ENCODE data around the gene DAB1.

DAB1 gene

DNA sequence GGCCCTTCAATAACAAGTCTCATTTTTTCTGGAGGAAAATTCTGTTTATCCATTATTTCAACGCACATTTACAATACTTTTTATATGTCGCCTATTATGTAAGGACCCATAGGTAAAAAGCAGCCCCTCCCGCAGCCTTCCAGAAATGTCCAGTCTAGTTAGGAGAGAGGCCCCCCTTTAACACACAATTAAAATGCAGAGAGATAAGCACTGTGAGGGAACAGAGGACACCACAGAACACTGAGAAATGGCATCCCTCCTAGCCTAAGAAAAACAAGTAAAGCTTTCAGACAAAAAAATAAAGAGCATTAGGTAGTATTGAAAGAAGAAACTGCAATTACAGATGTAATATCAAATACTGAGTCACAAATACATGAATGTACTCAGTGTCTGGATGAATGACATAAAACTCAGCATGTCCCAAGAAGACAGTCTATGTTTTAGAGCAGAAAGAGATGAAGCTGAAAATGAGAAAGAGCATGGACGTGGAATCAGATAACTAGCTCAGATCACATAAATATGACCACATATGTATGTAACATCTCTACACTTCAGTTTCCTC, 62.9 kb downstream of the DAB1 start:
- TF ChIP-seq, protein P1, sequence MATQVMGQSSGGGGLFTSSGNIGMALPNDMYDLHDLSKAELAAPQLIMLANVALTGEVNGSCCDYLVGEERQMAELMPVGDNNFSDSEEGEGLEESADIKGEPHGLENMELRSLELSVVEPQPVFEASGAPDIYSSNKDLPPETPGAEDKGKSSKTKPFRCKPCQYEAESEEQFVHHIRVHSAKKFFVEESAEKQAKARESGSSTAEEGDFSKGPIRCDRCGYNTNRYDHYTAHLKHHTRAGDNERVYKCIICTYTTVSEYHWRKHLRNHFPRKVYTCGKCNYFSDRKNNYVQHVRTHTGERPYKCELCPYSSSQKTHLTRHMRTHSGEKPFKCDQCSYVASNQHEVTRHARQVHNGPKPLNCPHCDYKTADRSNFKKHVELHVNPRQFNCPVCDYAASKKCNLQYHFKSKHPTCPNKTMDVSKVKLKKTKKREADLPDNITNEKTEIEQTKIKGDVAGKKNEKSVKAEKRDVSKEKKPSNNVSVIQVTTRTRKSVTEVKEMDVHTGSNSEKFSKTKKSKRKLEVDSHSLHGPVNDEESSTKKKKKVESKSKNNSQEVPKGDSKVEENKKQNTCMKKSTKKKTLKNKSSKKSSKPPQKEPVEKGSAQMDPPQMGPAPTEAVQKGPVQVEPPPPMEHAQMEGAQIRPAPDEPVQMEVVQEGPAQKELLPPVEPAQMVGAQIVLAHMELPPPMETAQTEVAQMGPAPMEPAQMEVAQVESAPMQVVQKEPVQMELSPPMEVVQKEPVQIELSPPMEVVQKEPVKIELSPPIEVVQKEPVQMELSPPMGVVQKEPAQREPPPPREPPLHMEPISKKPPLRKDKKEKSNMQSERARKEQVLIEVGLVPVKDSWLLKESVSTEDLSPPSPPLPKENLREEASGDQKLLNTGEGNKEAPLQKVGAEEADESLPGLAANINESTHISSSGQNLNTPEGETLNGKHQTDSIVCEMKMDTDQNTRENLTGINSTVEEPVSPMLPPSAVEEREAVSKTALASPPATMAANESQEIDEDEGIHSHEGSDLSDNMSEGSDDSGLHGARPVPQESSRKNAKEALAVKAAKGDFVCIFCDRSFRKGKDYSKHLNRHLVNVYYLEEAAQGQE (IDR thresholded peaks at IDR 0.05; ENCODE audit: insufficient replicate concordance, low read depth) = no peak
- TF ChIP-seq POLR2AphosphoS5 (IDR thresholded peaks at IDR 0.05; ENCODE audit: low read depth) = no peak
- no peak for TF ChIP-seq GABPA (IDR thresholded peaks at IDR 0.05; ENCODE audit: low read depth)
- no peak for TF ChIP-seq SPI1 (IDR thresholded peaks at IDR 0.05; ENCODE audit: borderline replicate concordance, low read depth)
- TF ChIP-seq, protein P2, sequence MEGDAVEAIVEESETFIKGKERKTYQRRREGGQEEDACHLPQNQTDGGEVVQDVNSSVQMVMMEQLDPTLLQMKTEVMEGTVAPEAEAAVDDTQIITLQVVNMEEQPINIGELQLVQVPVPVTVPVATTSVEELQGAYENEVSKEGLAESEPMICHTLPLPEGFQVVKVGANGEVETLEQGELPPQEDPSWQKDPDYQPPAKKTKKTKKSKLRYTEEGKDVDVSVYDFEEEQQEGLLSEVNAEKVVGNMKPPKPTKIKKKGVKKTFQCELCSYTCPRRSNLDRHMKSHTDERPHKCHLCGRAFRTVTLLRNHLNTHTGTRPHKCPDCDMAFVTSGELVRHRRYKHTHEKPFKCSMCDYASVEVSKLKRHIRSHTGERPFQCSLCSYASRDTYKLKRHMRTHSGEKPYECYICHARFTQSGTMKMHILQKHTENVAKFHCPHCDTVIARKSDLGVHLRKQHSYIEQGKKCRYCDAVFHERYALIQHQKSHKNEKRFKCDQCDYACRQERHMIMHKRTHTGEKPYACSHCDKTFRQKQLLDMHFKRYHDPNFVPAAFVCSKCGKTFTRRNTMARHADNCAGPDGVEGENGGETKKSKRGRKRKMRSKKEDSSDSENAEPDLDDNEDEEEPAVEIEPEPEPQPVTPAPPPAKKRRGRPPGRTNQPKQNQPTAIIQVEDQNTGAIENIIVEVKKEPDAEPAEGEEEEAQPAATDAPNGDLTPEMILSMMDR (IDR thresholded peaks at IDR 0.05; ENCODE audit: insufficient read depth, low read length) = no peak
- no peak overlapping the region for H3K27ac ChIP-seq (replicated peaks)
- no peak for DNase-seq (ENCODE audit: low read depth in 1 of 2, low spot score in 1 of 2)
- no peaks in the 10 kb centered on the region for H3K27me3 ChIP-seq (ENCODE audit: insufficient read depth, poor library complexity, severe bottlenecking)
- no peak overlapping the region for H3K4me3 ChIP-seq (replicated peaks; ENCODE audit: insufficient read depth, low read length)

DNA sequence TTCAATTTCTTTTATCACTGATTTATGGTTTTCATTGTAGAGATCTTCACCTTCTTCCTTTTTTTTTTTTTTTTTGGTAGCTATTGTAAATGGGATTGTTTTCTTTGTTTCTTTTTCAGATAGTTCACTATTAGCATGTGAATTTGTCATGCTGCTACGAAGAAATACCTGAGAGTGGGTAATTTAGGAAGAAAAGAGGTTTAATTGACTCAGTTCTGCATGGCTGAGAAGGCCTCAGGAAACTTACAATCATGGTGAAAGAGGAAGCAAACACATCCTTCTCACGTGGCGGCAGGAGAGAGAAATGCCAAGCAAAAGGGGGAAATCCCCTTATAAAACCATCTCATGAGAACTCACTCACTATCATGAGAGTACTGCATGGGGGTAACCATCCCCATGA, 66.4 kb downstream of the DAB1 start:
- no peaks in the 10 kb centered on the region for H3K27me3 ChIP-seq (ENCODE audit: insufficient read depth, poor library complexity, severe bottlenecking)
- H3K27ac ChIP-seq (replicated peaks) = no peak overlapping the region
- DNase-seq (ENCODE audit: low read depth in 1 of 2, low spot score in 1 of 2) = no peak
- H3K4me3 ChIP-seq (replicated peaks; ENCODE audit: insufficient read depth, low read length) = no peak overlapping the region
- no peak for TF ChIP-seq GABPA (IDR thresholded peaks at IDR 0.05; ENCODE audit: low read depth)
- TF ChIP-seq, protein P1 (IDR thresholded peaks at IDR 0.05; ENCODE audit: insufficient replicate concordance, low read depth) = no peak
- TF ChIP-seq SPI1 (IDR thresholded peaks at IDR 0.05; ENCODE audit: borderline replicate concordance, low read depth) = no peak
- TF ChIP-seq, protein P2 (IDR thresholded peaks at IDR 0.05; ENCODE audit: insufficient read depth, low read length) = no peak

DNA sequence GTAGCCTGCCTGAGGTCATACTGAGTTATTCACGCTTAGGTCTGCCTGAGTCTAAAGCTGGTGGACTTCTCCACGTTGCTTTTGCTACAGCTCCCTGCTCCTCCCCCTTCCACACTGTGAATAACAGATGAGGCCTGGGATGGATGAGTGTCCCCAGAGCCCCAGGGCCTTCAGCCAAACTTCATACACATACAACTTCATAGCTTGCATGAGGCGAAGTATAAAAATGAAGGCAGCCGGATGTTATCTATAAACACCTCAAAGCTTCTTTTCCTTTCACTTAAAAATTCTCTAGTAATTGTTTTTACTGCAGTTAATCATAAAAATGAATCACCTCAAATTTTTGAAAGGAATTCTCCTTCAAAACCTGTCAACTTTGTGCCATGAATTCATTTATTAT, 70.2 kb downstream of the DAB1 start:
- Histone ChIP-seq H3K4me3 (replicated peaks; ENCODE audit: insufficient read depth, low read length) (no peak overlapping the region), H3K27ac (replicated peaks) (no peak overlapping the region), H3K27me3 (ENCODE audit: insufficient read depth, poor library complexity, severe bottlenecking) (no peaks in the 10 kb centered on the region)
- TF ChIP-seq SPI1 (IDR thresholded peaks at IDR 0.05; ENCODE audit: borderline replicate concordance, low read depth) (no peak), POLR2AphosphoS5 (IDR thresholded peaks at IDR 0.05; ENCODE audit: low read depth) (no peak), GABPA (IDR thresholded peaks at IDR 0.05; ENCODE audit: low read depth) (no peak)
- TF ChIP-seq, protein P1 (IDR thresholded peaks at IDR 0.05; ENCODE audit: insufficient replicate concordance, low read depth) = no peak
- TF ChIP-seq, protein P2 (IDR thresholded peaks at IDR 0.05; ENCODE audit: insufficient read depth, low read length) = no peak
- no peak for DNase-seq (ENCODE audit: low read depth in 1 of 2, low spot score in 1 of 2)

Data from HL-60 (cell line).